Coronary artery (tissue), 2 donors: ENCODE results near the gene RBM17.
"Not testable (repeated sequence)": the region's sequence is repeated elsewhere in the genome, so short reads cannot be mapped to it uniquely, and the experiment has no call there.

Source experiments
- DNase-seq: peaks from one replicate; pipeline ENCODE4 v3.0.0-alpha.2; 2017; ENCODE audit warnings: low spot score
- H3K27ac ChIP-seq, 2 donors: fragments of 200-600 bp; sonication (generic); one replicate each; pipeline ENCODE4 v1.5.1; 2016 to 2019
- H3K4me3 ChIP-seq: fragments of 200-600 bp; sonication (generic); 2 replicates; pipeline ENCODE4 v1.5.1; 2016; ENCODE audit warnings: mild to moderate bottlenecking, moderate library complexity
- CTCF ChIP-seq: fragments of 200-600 bp; sonication (generic); IDR thresholded peaks from one replicate; pipeline ENCODE4 v1.5.1; 2019; ENCODE audit warnings: antibody characterized with exemption

Gene RBM17

DNA sequence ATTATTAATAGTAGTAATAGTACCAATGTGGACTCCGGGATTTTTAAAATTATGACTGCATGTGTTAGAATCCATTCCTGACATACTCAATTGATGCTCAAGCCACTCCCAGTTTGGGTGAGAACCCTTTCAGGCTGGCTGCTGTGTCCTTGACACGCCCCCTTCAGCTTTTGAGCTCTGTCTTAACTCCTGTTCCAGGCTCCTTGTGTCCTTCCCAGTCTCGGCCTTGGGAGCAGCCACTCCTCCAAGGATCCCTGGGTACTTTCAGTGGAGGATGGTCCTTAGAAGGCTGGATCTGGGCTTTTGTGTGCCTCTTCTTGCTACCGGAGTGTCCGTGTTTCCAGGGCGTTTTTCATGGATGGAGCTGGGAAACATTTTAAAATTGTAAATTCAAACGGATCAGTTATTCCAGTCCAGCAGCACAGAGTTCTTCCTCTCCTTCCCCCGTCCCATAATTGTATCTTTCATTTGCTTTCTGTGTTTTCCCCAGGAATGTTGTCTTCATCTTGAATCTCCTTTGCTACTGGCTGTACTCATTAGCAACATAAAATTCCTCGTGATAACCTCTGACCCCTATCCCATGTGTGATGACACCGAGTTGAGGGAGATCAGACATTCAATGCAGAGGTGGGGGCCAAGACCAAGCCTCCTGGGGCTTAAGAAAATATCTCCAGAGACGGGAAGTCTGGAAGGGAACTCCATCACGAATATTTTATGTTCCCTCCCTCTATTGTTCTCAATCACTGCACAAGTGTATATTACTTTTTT, 73.9 kb downstream of the RBM17 start:
- Histone ChIP-seq H3K4me3 (peak overlapping the region; percentile 94), H3K27ac (peak overlapping the region; percentile 95 to 97)
- no peak for TF ChIP-seq CTCF
- no peak for DNase-seq

- H3K4me3 ChIP-seq = peak overlapping the region; percentile 94
- no peak for TF ChIP-seq CTCF
- peak; percentile 93 for DNase-seq
- H3K27ac ChIP-seq = peak overlapping the region; percentile 95 to 97
Measured at GRCh38 chr10:6163364-6164270, 74.8 kb downstream of the RBM17 start.

GRCh38 chr10:6164271-6165095, 75.6 kb downstream of the RBM17 start:
- DNase-seq = no peak
- H3K27ac ChIP-seq = peak overlapping the region; percentile 95 to 97
- H3K4me3 ChIP-seq = peak overlapping the region; percentile 94
- TF ChIP-seq CTCF = no peak

DNA sequence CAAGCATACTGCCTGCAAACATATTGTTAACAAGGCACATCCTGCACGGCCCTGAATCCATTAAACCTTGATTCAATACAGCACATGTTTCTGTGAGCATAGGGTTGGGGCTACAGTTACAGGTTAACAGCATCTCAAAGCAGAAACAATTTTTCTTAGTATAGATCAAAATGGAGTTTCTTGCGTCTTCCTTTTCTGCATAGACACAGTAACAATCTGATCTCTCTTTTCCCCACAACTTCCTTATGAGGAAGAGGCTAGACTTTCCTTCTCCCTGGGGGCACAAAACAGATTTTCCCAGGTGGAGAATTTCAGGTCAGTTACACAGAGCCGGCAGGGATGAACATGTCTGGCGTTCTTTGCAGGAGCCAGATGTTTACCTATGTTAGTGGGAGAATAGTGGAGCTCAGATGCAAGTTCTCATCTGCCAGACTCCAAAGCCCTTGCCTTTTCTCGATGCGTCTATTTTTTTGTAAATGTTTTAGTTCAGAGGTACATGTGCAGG, 76.4 kb downstream of the RBM17 start:
- TF ChIP-seq CTCF = no peak
- Histone ChIP-seq H3K27ac (peak overlapping the region in 1 of 2 donors; percentile 97), H3K4me3 (no peak overlapping the region)
- no peak for DNase-seq

GRCh38 chr10:6165933-6166332, 77.1 kb downstream of the RBM17 start:
- H3K4me3 ChIP-seq, H3K27ac ChIP-seq, DNase-seq: not testable (repeated sequence)
